Retinal pigment epithelial cell (primary cell): Measurements from ENCODE around the gene PTGER3.

Experiments
- DNase-seq: peaks from one replicate; pipeline ENCODE4 v3.0.0-alpha.2; 2010; ENCODE audit warnings: low read depth
- H3K4me3 ChIP-seq: 2 replicates; pipeline ENCODE4 v1.5.1; 2011; ENCODE audit warnings: mild to moderate bottlenecking, low read length, control low read depth, moderate library complexity
- CTCF ChIP-seq: conservative IDR thresholded peaks from 2 replicates; pipeline ENCODE4 v1.5.1; 2011; ENCODE audit warnings: low read depth, low read length, control low read depth, inconsistent platforms

The PTGER3 gene

GRCh38 chr1:70934194-70934961 lies 113.2 kb downstream of the PTGER3 start:
- no peak overlapping the region for H3K4me3 ChIP-seq
- no peak for TF ChIP-seq CTCF
- DNase-seq = no peak

GRCh38 chr1:70930062-70930461 lies 117.6 kb downstream of the PTGER3 start:
- DNase-seq = no peak
- no peak overlapping the region for H3K4me3 ChIP-seq
- TF ChIP-seq CTCF = no peak

GRCh38 chr1:70922196-70922595 lies 125.4 kb downstream of the PTGER3 start:
- TF ChIP-seq CTCF = no peak
- H3K4me3 ChIP-seq = no peak overlapping the region
- DNase-seq = no peak
